Osteocyte (in vitro differentiated cells): ENCODE results near the gene SBK1. TPM values are rescaled to one million over a fixed set of nuclear protein-coding genes. Genes with fewer than 3 reads are reported as not detected.

Experiments
- DNase-seq: peaks from one replicate; pipeline ENCODE4 v3.0.0; 2021; ENCODE audit warnings: mixed read lengths; ENCODE audit not compliant: unreplicated experiment; ENCODE audit errors: extremely low spot score
- H3K27ac Mint-ChIP-seq: one replicate; pipeline ENCODE4 v1.8.0; 2021; ENCODE audit warnings: mild to moderate bottlenecking, mixed read lengths; ENCODE audit not compliant: unreplicated experiment
- H3K27me3 Mint-ChIP-seq: one replicate; pipeline ENCODE4 v1.8.0; 2021; ENCODE audit warnings: mixed read lengths; ENCODE audit not compliant: unreplicated experiment
- H3K36me3 Mint-ChIP-seq: one replicate; pipeline ENCODE4 v1.8.0; 2021; ENCODE audit warnings: mixed read lengths; ENCODE audit not compliant: unreplicated experiment
- H3K4me1 Mint-ChIP-seq: one replicate; pipeline ENCODE4 v1.8.0; 2021; ENCODE audit warnings: mixed read lengths; ENCODE audit not compliant: unreplicated experiment
- H3K4me3 Mint-ChIP-seq: one replicate; pipeline ENCODE4 v1.8.0; 2021; ENCODE audit warnings: mild to moderate bottlenecking, moderate library complexity, mixed read lengths; ENCODE audit not compliant: unreplicated experiment
- H3K9me3 Mint-ChIP-seq: one replicate; pipeline ENCODE4 v1.8.0; 2021; ENCODE audit warnings: mixed read lengths; ENCODE audit not compliant: unreplicated experiment
- total RNA-seq: library from RNA; stranded (reverse); gene quantifications from 2 replicates; pipeline ENCODE4 v1.2.1, GENCODE V29; 2021
- TF ChIP-seq, protein P1 (sequence below): fragments of 200-600 bp; sonication (generic); IDR thresholded peaks from 2 replicates; pipeline ENCODE4 v1.5.0; 2021; ENCODE audit warnings: antibody characterized with exemption, mild to moderate bottlenecking, moderate library complexity

SBK1 gene
- total RNA-seq, 1 donor from 2014 or later = 5.0 TPM

DNA sequence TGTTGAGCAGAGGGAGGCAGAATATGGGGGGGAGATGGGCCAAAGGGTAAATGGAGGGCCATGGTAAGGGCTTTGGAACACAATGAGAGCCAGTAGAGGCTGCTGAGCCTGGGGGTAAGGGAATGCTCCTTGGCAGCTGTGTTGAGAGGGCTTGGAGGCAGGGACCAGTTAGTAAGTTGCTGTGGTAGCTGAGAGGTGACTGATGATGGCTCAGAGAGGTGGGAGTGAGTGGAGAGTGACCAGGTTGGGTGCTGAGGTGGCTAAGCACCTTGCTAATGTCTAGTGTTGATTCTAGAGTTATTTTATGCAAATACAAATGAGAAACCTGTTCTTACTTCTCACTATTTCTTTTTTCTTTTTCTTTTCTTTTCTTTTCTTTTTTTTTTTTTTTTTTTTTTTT lies 10.8 kb downstream of the SBK1 start:
- H3K4me3 Mint-ChIP-seq = no peak overlapping the region
- no peaks in the 10 kb centered on the region for H3K4me1 Mint-ChIP-seq
- TF ChIP-seq, protein P1, sequence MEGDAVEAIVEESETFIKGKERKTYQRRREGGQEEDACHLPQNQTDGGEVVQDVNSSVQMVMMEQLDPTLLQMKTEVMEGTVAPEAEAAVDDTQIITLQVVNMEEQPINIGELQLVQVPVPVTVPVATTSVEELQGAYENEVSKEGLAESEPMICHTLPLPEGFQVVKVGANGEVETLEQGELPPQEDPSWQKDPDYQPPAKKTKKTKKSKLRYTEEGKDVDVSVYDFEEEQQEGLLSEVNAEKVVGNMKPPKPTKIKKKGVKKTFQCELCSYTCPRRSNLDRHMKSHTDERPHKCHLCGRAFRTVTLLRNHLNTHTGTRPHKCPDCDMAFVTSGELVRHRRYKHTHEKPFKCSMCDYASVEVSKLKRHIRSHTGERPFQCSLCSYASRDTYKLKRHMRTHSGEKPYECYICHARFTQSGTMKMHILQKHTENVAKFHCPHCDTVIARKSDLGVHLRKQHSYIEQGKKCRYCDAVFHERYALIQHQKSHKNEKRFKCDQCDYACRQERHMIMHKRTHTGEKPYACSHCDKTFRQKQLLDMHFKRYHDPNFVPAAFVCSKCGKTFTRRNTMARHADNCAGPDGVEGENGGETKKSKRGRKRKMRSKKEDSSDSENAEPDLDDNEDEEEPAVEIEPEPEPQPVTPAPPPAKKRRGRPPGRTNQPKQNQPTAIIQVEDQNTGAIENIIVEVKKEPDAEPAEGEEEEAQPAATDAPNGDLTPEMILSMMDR = no peak

DNA sequence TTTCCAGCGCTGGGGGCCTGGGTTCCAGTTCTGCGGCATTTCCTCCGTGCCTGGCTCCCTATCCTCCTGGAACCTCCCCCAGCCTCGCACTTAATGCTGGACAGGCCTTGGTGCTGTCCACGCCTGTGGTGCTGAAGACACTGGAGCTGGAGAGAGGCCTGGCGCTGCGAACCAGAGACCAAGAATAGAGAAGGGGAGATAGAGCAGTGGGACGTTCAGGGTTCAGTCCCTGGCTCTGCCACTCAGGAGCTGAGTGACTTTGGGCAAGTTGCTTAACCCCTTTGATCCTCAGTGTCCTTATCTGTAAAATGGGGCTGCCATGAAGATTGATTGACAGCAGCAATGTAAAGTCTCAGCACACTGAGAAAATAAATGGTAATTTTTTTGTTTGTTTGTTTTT lies 11.9 kb downstream of the SBK1 start:
- Mint-ChIP-seq H3K27ac (no peak overlapping the region), H3K4me3 (no peak overlapping the region), H3K9me3 (no peaks in the 10 kb centered on the region), H3K36me3 (no peaks in the 10 kb centered on the region), H3K27me3 (peaks cover 5% of the 10 kb centered on the region), H3K4me1 (no peaks in the 10 kb centered on the region)
- TF ChIP-seq, protein P1 = no peak
- no peak for DNase-seq

More for the DNA sequence above, 10.8 kb downstream of the SBK1 start:
- Mint-ChIP-seq H3K27ac (no peak overlapping the region), H3K36me3 (no peaks in the 10 kb centered on the region), H3K27me3 (peaks cover 2% of the 10 kb centered on the region), H3K9me3 (no peaks in the 10 kb centered on the region)
- no peak for DNase-seq

DNA sequence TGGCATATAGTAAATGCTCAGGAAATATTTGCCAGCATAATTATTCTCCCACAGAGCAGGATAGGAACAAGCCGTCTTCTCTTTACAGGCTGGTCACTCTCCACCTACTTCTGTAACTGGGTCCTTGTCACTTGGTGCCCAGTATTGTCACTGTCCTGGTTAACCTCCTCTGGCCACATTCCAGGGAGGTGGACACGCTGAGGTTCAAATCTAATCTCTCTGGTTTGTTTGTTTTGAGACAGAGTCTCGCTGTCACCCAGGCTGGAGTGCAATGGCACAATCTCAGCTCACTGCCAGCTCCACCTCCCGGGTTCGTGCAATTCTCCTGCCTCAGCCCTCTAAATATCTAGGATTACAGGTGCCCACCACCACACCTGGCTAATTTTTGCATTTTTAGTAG lies 15.6 kb downstream of the SBK1 start:
- no peak overlapping the region for H3K27ac Mint-ChIP-seq
- no peak overlapping the region for H3K4me3 Mint-ChIP-seq
- no peaks in the 10 kb centered on the region for H3K36me3 Mint-ChIP-seq
- H3K27me3 Mint-ChIP-seq = peaks cover 5% of the 10 kb centered on the region
- DNase-seq = no peak
- H3K9me3 Mint-ChIP-seq = no peaks in the 10 kb centered on the region
- TF ChIP-seq, protein P1 = no peak
- H3K4me1 Mint-ChIP-seq = no peaks in the 10 kb centered on the region

DNA sequence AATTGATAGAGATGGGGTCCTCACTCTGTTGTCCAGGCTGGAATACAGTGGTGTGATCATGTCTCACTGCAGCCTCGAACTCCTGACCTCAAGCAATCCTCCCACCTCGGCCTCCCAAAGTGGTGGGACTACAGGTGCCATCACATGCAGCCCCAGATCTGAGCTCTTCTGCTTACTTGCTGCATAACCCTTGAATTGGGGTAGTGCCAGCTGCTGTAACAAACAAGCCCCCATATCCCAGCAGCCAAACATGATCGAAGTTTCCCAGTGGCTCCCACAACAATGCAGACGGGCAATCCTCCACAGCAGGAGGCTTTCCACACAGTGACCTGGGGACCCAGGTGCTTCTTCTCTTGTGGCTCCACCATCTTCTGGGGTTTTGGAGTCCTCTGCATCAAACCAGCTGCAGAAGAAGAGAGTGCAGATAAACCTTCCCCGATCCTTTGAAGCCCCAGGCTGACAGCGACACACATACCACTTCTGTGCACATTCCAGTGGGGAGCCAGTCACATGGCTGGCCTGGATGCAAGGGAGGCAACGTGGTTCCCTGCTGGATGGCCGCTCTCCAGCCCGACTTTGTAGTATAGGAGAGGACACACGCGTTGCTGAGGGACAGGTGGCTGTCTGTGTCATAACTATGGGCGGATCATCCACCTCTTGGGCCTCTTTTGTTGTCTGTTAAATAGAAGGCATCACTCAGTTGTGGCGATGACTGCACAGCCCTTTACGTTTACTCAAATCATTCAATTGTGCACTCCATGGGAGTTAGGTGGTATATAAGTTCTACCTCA lies 16.7 kb downstream of the SBK1 start:
- no peaks in the 10 kb centered on the region for H3K36me3 Mint-ChIP-seq
- H3K4me1 Mint-ChIP-seq = no peaks in the 10 kb centered on the region
- H3K4me3 Mint-ChIP-seq = no peak overlapping the region
- no peak for DNase-seq
- TF ChIP-seq, protein P1 = no peak
- H3K9me3 Mint-ChIP-seq = no peaks in the 10 kb centered on the region
- H3K27me3 Mint-ChIP-seq = peaks cover 5% of the 10 kb centered on the region
- H3K27ac Mint-ChIP-seq = no peak overlapping the region

DNA sequence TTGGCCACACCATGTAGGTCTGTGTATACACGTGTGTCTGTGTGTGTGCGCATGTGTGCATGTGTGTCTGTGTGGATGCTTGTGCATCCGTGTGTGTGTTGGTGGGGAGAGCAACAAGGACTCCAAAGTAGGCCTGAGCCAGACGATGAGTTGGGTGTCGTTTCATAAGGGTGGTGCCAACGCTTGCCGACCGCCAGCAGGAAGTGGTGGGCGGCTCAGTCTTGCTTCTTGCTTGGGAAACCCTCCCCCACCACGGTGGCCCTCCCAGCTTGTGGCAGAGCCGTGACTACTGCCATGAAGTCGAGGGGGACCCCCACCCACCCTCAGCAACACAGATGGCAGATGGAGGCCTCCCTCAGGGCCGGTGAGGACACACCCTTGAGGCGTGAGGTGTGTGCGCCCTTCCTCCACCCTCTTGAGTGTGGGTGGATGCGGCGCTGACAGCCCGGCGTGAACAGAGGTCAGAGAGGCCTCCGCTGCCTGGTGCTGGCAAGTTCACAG lies 17.5 kb downstream of the SBK1 start:
- no peaks in the 10 kb centered on the region for H3K4me1 Mint-ChIP-seq
- H3K9me3 Mint-ChIP-seq = no peaks in the 10 kb centered on the region
- DNase-seq = no peak
- no peaks in the 10 kb centered on the region for H3K36me3 Mint-ChIP-seq
- no peak overlapping the region for H3K27ac Mint-ChIP-seq
- no peak overlapping the region for H3K4me3 Mint-ChIP-seq
- peaks cover 5% of the 10 kb centered on the region for H3K27me3 Mint-ChIP-seq
- TF ChIP-seq, protein P1 = no peak
